Testis (tissue), 2 donors: ENCODE data around the gene TMEM234.

Source experiments
- CTCF ChIP-seq, 3 experiments: fragments of 450-650 bp in 2 of 3; fragments of 200-600 bp in 1 of 3; sonication (generic) in 1 of 3; IDR thresholded peaks; one replicate each; pipeline ENCODE4 v1.5.1; 2016 to 2019; ENCODE audit warnings: antibody characterized with exemption in 3 of 3, mild to moderate bottlenecking in 2 of 3, moderate library complexity in 1 of 3
- POLR2A ChIP-seq: fragments of 450-650 bp; IDR thresholded peaks from one replicate; pipeline ENCODE4 v1.6.1; 2017; ENCODE audit warnings: antibody characterized with exemption, mild to moderate bottlenecking, moderate library complexity

GRCh38 chr1:32246888-32247273 is 24.7 kb upstream of the TMEM234 start, which contains the start of gene FAM167B:
- no peak for TF ChIP-seq CTCF (IDR thresholded peaks at IDR 0.05)
- no peak for TF ChIP-seq POLR2A
